ENCODE results near the gene PRDX5. TPM values are rescaled to one million over a fixed set of nuclear protein-coding genes. Genes with fewer than 3 reads are reported as not detected.
"Not testable (repeated sequence)": the region's sequence is repeated elsewhere in the genome, so short reads cannot be mapped to it uniquely, and the experiment has no call there.

Gene PRDX5
- total RNA-seq, 1 donor from 2014 or later: 229 TPM

- H3K27ac ChIP-seq: no peak overlapping the region
- no peaks in the 10 kb centered on the region for H3K9me3 ChIP-seq
- DNase-seq (ENCODE audit: extremely low spot score in 2 of 2): peak in 1 of 2 donors; percentile 77
- peaks cover 0 to 13% of the 10 kb centered on the region in 2 donors for H3K36me3 ChIP-seq
- H3K4me3 ChIP-seq: no peak overlapping the region
- no peak for TF ChIP-seq CTCF (IDR thresholded peaks at IDR 0.05)
- TF ChIP-seq POLR2A (IDR thresholded peaks at IDR 0.05): no peak
- TF ChIP-seq POLR2AphosphoS5 (IDR thresholded peaks at IDR 0.05; ENCODE audit: insufficient read depth in 1 of 2, low read depth in 1 of 2): no peak
- intact Hi-C loops (cut with DNase I): no loop called here
- no peaks in the 10 kb centered on the region for H3K27me3 ChIP-seq
- peaks cover 50% of the 10 kb centered on the region for H3K4me1 ChIP-seq
Observed at GRCh38 chr11:64321026-64321425, 3.1 kb downstream of the PRDX5 start.

GRCh38 chr11:64321533-64321932, 3.6 kb downstream of the PRDX5 start:
- Histone ChIP-seq H3K27me3 (no peaks in the 10 kb centered on the region), H3K36me3 (peaks cover 0 to 11% of the 10 kb centered on the region in 2 donors), H3K27ac (no peak overlapping the region), H3K4me1 (peaks cover 45% of the 10 kb centered on the region), H3K9me3 (no peaks in the 10 kb centered on the region), H3K4me3 (no peak overlapping the region)
- intact Hi-C loops (cut with DNase I): no loop called here
- TF ChIP-seq POLR2A (IDR thresholded peaks at IDR 0.05): no peak
- DNase-seq (ENCODE audit: extremely low spot score in 2 of 2): peak in 1 of 2 donors; percentile 85

- intact Hi-C loops (cut with DNase I): no loop called here
- DNase-seq (ENCODE audit: extremely low spot score in 2 of 2): no peak
- H3K27ac ChIP-seq: no peak overlapping the region
- TF ChIP-seq CTCF (IDR thresholded peaks at IDR 0.05) (no peak), POLR2AphosphoS5 (IDR thresholded peaks at IDR 0.05; ENCODE audit: insufficient read depth in 1 of 2, low read depth in 1 of 2) (no peak), POLR2A (IDR thresholded peaks at IDR 0.05) (no peak)
- H3K9me3 ChIP-seq: no peaks in the 10 kb centered on the region
- no peaks in the 10 kb centered on the region for H3K27me3 ChIP-seq
- H3K36me3 ChIP-seq: peaks cover 0 to 11% of the 10 kb centered on the region in 2 donors
- H3K4me3 ChIP-seq: no peak overlapping the region
- H3K4me1 ChIP-seq: peaks cover 38% of the 10 kb centered on the region
Observed at GRCh38 chr11:64322925-64323260, 5.0 kb downstream of the PRDX5 start.

GRCh38 chr11:64323373-64323772, 5.5 kb downstream of the PRDX5 start:
- peaks cover 38% of the 10 kb centered on the region for H3K4me1 ChIP-seq
- no peaks in the 10 kb centered on the region for H3K9me3 ChIP-seq
- no peak overlapping the region for H3K4me3 ChIP-seq
- H3K27me3 ChIP-seq: no peaks in the 10 kb centered on the region
- peaks cover 0 to 11% of the 10 kb centered on the region in 2 donors for H3K36me3 ChIP-seq
- peak in 1 of 2 donors; percentile 86 for DNase-seq (ENCODE audit: extremely low spot score in 2 of 2)
- H3K27ac ChIP-seq: no peak overlapping the region
- intact Hi-C loops (cut with DNase I): no loop called here
- TF ChIP-seq POLR2A (IDR thresholded peaks at IDR 0.05): no peak

- H3K27ac ChIP-seq; H3K9me3 ChIP-seq; H3K27me3 ChIP-seq; H3K4me3 ChIP-seq; intact Hi-C loops (cut with DNase I): not testable (repeated sequence)
- Histone ChIP-seq H3K36me3 (peaks cover 0 to 11% of the 10 kb centered on the region in 2 donors), H3K4me1 (peaks cover 36% of the 10 kb centered on the region)
- DNase-seq (ENCODE audit: extremely low spot score in 2 of 2): peak in 1 of 2 donors; percentile 83
Observed at GRCh38 chr11:64323984-64324383, 6.1 kb downstream of the PRDX5 start.

- intact Hi-C loops (cut with DNase I): no loop called here
- Histone ChIP-seq H3K36me3 (peaks cover 0 to 11% of the 10 kb centered on the region in 2 donors), H3K9me3 (no peaks in the 10 kb centered on the region), H3K27ac (peak overlapping the region; percentile 56), H3K27me3 (no peaks in the 10 kb centered on the region), H3K4me1 (peaks cover 36% of the 10 kb centered on the region), H3K4me3 (no peak overlapping the region)
- DNase-seq (ENCODE audit: extremely low spot score in 2 of 2): no peak
- TF ChIP-seq CTCF (IDR thresholded peaks at IDR 0.05): no peak
- TF ChIP-seq POLR2AphosphoS5 (IDR thresholded peaks at IDR 0.05; ENCODE audit: insufficient read depth in 1 of 2, low read depth in 1 of 2): peak in 1 of 2 donors; percentile 40
- no peak for TF ChIP-seq POLR2A (IDR thresholded peaks at IDR 0.05)
Observed at GRCh38 chr11:64324692-64325469, 7.0 kb downstream of the PRDX5 start.
